Chondrocyte (in vitro differentiated cells): Measurements from ENCODE around the gene BCL2L13. TPM values are rescaled to one million over a fixed set of nuclear protein-coding genes. Genes with fewer than 3 reads are reported as not detected.

Experiments
- DNase-seq: peaks from one replicate; pipeline ENCODE4 v3.0.0; 2021; ENCODE audit warnings: mixed read lengths, low spot score
- H3K27ac Mint-ChIP-seq: one replicate; pipeline ENCODE4 v1.8.0; 2021; ENCODE audit warnings: mild to moderate bottlenecking, moderate library complexity, mixed read lengths; ENCODE audit not compliant: unreplicated experiment
- H3K27me3 Mint-ChIP-seq: 2 replicates; pipeline ENCODE4 v1.8.0; 2021; ENCODE audit warnings: low read depth, mixed read lengths
- H3K36me3 Mint-ChIP-seq: 2 replicates; pipeline ENCODE4 v1.8.0; 2021; ENCODE audit warnings: low read depth, mixed read lengths
- H3K4me1 Mint-ChIP-seq: 2 replicates; pipeline ENCODE4 v1.8.0; 2021; ENCODE audit warnings: low read depth, mild to moderate bottlenecking, mixed read lengths
- H3K4me3 Mint-ChIP-seq: one replicate; pipeline ENCODE4 v1.8.0; 2021; ENCODE audit warnings: mild to moderate bottlenecking, moderate library complexity, mixed read lengths; ENCODE audit not compliant: unreplicated experiment
- H3K9me3 Mint-ChIP-seq: 2 replicates; pipeline ENCODE4 v1.8.0; 2021; ENCODE audit warnings: low read depth, mixed read lengths
- CTCF ChIP-seq: fragments of 200-600 bp; sonication (generic); IDR thresholded peaks from 2 replicates; pipeline ENCODE4 v1.5.0; 2021; ENCODE audit warnings: antibody characterized with exemption, mild to moderate bottlenecking, moderate library complexity
- total RNA-seq: library from RNA; stranded (reverse); gene quantifications from 3 replicates; pipeline ENCODE4 v1.2.1, GENCODE V29; 2021

The BCL2L13 gene
- total RNA-seq, 1 donor from 2014 or later = 39.6 TPM

- Mint-ChIP-seq H3K4me3 (no peak overlapping the region), H3K4me1 (no peaks in the 10 kb centered on the region), H3K27me3 (no peaks in the 10 kb centered on the region), H3K36me3 (peaks cover 14% of the 10 kb centered on the region), H3K9me3 (no peaks in the 10 kb centered on the region), H3K27ac (no peak overlapping the region)
- DNase-seq = no peak
- no peak for TF ChIP-seq CTCF
Measured at GRCh38 chr22:17607891-17608521, 30.6 kb upstream of the BCL2L13 start.

- Mint-ChIP-seq H3K27me3 (no peaks in the 10 kb centered on the region), H3K4me3 (no peak overlapping the region), H3K27ac (no peak overlapping the region), H3K4me1 (no peaks in the 10 kb centered on the region), H3K36me3 (peaks cover 19% of the 10 kb centered on the region), H3K9me3 (no peaks in the 10 kb centered on the region)
- no peak for TF ChIP-seq CTCF
- DNase-seq = no peak
Measured at GRCh38 chr22:17612057-17612456, 26.5 kb upstream of the BCL2L13 start.

- Mint-ChIP-seq H3K36me3 (peaks cover 20% of the 10 kb centered on the region), H3K4me3 (no peak overlapping the region), H3K27me3 (no peaks in the 10 kb centered on the region), H3K4me1 (no peaks in the 10 kb centered on the region), H3K27ac (no peak overlapping the region), H3K9me3 (no peaks in the 10 kb centered on the region)
- no peak for TF ChIP-seq CTCF
- no peak for DNase-seq
Measured at GRCh38 chr22:17613280-17613679, 25.3 kb upstream of the BCL2L13 start.

GRCh38 chr22:17627961-17628405 lies 10.6 kb upstream of the BCL2L13 start:
- H3K4me1 Mint-ChIP-seq = peaks cover 18% of the 10 kb centered on the region
- H3K4me3 Mint-ChIP-seq = peak overlapping the region; percentile 91
- no peaks in the 10 kb centered on the region for H3K27me3 Mint-ChIP-seq
- TF ChIP-seq CTCF = no peak
- peaks cover 1% of the 10 kb centered on the region for H3K36me3 Mint-ChIP-seq
- peak; percentile 58 for DNase-seq
- peak overlapping the region; percentile 99 for H3K27ac Mint-ChIP-seq
- no peaks in the 10 kb centered on the region for H3K9me3 Mint-ChIP-seq

GRCh38 chr22:17628406-17629172 lies 10.0 kb upstream of the BCL2L13 start, which contains the start of gene ATP6V1E1:
Gene ATP6V1E1 (minus strand): TSS chr22:17628749. CDS start chr22:17628635, 114 bp downstream.
- no peak for TF ChIP-seq CTCF
- H3K27ac Mint-ChIP-seq = peak within 1 kb of the TSS; percentile 99
- no peaks in the 10 kb centered on the region for H3K9me3 Mint-ChIP-seq
- H3K4me3 Mint-ChIP-seq = peak within 1 kb of the TSS; percentile 91
- peaks cover 24% of the 10 kb centered on the region for H3K4me1 Mint-ChIP-seq
- H3K36me3 Mint-ChIP-seq = peaks cover 1% of the 10 kb centered on the region
- H3K27me3 Mint-ChIP-seq = no peaks in the 10 kb centered on the region
- peak; percentile 97 for DNase-seq
